Measurements from ENCODE around the gene EPB41L4B.

Gene EPB41L4B

GRCh38 chr9:109182550-109182939 lies 138.3 kb downstream of the EPB41L4B start:
- TF ChIP-seq CTCF (IDR thresholded peaks at IDR 0.05; ENCODE audit: low read depth, low read length) = no peak
- DNase-seq (ENCODE audit: low read depth in 2 of 2) = no peak

GRCh38 chr9:109181284-109181683 lies 139.6 kb downstream of the EPB41L4B start:
- no peak for DNase-seq (ENCODE audit: low read depth in 2 of 2)
- TF ChIP-seq CTCF (IDR thresholded peaks at IDR 0.05; ENCODE audit: low read depth, low read length) = no peak
- no peak overlapping the region for H3K4me3 ChIP-seq (replicated peaks in 1 of 2; ENCODE audit: low read depth in 2 of 2, low read length in 2 of 2)

More at GRCh38 chr9:109182550-109182939, 138.3 kb downstream of the EPB41L4B start:
- H3K4me3 ChIP-seq (replicated peaks in 1 of 2; ENCODE audit: low read depth in 2 of 2, low read length in 2 of 2) = no peak overlapping the region

- no peak for DNase-seq (ENCODE audit: low read depth in 2 of 2)
- no peak for TF ChIP-seq CTCF (IDR thresholded peaks at IDR 0.05; ENCODE audit: low read depth, low read length)
- no peak overlapping the region for H3K4me3 ChIP-seq (replicated peaks in 1 of 2; ENCODE audit: low read depth in 2 of 2, low read length in 2 of 2)
Observed at GRCh38 chr9:109179801-109180523, 140.9 kb downstream of the EPB41L4B start.

GRCh38 chr9:109176963-109177362 lies 143.9 kb downstream of the EPB41L4B start:
- TF ChIP-seq CTCF (IDR thresholded peaks at IDR 0.05; ENCODE audit: low read depth, low read length) = no peak
- no peak for DNase-seq (ENCODE audit: low read depth in 2 of 2)

DNA sequence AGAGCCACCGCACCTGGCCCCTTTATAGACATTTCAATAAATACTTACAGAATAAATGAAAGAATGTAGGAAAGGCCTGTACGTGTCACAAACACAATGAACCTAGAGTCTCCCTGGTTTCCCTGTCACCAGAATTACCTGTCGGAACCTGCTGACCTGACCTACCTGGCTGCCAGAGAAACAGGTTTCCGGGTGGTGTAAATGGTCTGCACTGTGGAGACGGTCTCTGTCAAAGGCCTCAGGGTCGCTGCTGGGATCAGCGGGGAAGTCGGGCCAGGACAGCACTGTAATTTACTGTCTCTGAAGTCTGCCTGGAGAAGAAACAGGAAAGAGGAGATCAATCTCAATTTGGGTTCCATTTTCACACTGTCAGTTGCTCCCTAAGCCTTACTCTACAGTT lies 144.5 kb downstream of the EPB41L4B start:
- no peak overlapping the region for H3K4me3 ChIP-seq (replicated peaks in 1 of 2; ENCODE audit: low read depth in 2 of 2, low read length in 2 of 2)
- no peak for TF ChIP-seq CTCF (IDR thresholded peaks at IDR 0.05; ENCODE audit: low read depth, low read length)
- no peak for DNase-seq (ENCODE audit: low read depth in 2 of 2)

More at GRCh38 chr9:109176963-109177362, 143.9 kb downstream of the EPB41L4B start:
- no peak overlapping the region for H3K4me3 ChIP-seq (replicated peaks in 1 of 2; ENCODE audit: low read depth in 2 of 2, low read length in 2 of 2)

DNA sequence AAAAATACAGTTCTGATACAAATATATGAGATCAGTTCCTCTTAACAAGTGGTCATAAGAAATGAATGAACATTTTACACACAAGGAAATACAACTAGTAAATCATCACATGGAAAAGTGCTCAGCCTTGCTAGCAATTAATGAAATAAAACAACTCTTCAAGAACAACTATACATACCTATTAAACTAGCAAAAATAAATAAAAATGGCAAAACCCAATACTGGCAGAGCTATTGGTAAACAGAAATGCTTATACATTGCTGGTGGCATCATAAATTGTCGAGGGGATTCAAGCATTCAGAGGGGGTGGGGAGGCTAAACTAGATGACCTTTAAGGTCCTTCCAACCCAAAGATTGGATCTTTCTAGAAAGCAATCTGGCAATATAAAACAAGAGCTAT lies 147.9 kb downstream of the EPB41L4B start:
- DNase-seq (ENCODE audit: low read depth in 2 of 2) = no peak
- no peak overlapping the region for H3K4me3 ChIP-seq (replicated peaks in 1 of 2; ENCODE audit: low read depth in 2 of 2, low read length in 2 of 2)
- TF ChIP-seq CTCF (IDR thresholded peaks at IDR 0.05; ENCODE audit: low read depth, low read length) = no peak

- no peak for TF ChIP-seq CTCF (IDR thresholded peaks at IDR 0.05; ENCODE audit: low read depth, low read length)
- no peak overlapping the region for H3K4me3 ChIP-seq (replicated peaks in 1 of 2; ENCODE audit: low read depth in 2 of 2, low read length in 2 of 2)
- DNase-seq (ENCODE audit: low read depth in 2 of 2) = peak; percentile 40 to 47
Observed at GRCh38 chr9:109171926-109172325, 148.9 kb downstream of the EPB41L4B start.

Data from cardiac fibroblast (primary cell).